H1 (cell line): ENCODE measurements around the gene IAPP.

Experiments used
- POLR2AphosphoS5 ChIP-seq: IDR thresholded peaks from 2 replicates; pipeline ENCODE4 v1.6.1; 2011; ENCODE audit warnings: low read depth, low read length
- RAD21 ChIP-seq, 2 experiments: IDR thresholded peaks in 1 of 2; conservative IDR thresholded peaks in 1 of 2; 2 replicates each; pipeline ENCODE4 v1.6.1; 2011; ENCODE audit warnings: low read depth in 2 of 2, low read length in 2 of 2, improper control_type of control experiment in 1 of 2, inconsistent platforms in 1 of 2, mild to moderate bottlenecking in 1 of 2, moderate library complexity in 1 of 2
- TF ChIP-seq, protein P1 (sequence below), 3 experiments: IDR thresholded peaks; 1 replicate in 2 of 3; 2 replicates in 1 of 3; pipeline versions ENCODE4 v1.5.1 to v1.6.1; 2011; ENCODE audit warnings: low read length in 3 of 3, mild to moderate bottlenecking in 3 of 3, inconsistent platforms in 2 of 3, low read depth in 1 of 3, moderate library complexity in 1 of 3; ENCODE audit not compliant: insufficient read depth in 1 of 3; ENCODE audit errors: control extremely low read depth in 1 of 3

DNA sequence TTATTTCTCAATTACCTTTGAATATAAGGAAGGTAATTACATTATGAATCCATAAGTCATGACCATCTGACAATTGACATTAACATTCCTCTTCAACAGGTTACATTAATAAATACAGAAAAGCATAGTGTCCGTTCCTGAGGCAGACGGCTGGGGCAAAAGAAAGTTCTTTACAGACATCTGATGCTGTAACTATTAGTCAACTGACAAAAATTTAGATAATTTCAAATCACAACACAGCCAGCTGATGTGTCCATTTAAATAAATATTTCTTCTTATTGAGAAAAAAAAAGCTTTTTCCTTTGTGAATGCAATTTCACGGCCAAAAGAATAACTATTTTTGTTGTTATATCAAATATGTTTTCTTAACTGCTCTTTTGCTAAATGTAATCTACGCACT is 55.5 kb downstream of the IAPP start:
- TF ChIP-seq, protein P1, sequence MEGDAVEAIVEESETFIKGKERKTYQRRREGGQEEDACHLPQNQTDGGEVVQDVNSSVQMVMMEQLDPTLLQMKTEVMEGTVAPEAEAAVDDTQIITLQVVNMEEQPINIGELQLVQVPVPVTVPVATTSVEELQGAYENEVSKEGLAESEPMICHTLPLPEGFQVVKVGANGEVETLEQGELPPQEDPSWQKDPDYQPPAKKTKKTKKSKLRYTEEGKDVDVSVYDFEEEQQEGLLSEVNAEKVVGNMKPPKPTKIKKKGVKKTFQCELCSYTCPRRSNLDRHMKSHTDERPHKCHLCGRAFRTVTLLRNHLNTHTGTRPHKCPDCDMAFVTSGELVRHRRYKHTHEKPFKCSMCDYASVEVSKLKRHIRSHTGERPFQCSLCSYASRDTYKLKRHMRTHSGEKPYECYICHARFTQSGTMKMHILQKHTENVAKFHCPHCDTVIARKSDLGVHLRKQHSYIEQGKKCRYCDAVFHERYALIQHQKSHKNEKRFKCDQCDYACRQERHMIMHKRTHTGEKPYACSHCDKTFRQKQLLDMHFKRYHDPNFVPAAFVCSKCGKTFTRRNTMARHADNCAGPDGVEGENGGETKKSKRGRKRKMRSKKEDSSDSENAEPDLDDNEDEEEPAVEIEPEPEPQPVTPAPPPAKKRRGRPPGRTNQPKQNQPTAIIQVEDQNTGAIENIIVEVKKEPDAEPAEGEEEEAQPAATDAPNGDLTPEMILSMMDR (IDR thresholded peaks at IDR 0.05; ENCODE audit: control extremely low read depth in 1 of 3, insufficient read depth in 1 of 3, low read depth in 1 of 3, low read length in 3 of 3) = no peak
- TF ChIP-seq RAD21 (IDR thresholded peaks at IDR 0.05 in 1 of 2, conservative IDR thresholded peaks at IDR 0.05 in 1 of 2; ENCODE audit: low read depth in 2 of 2, low read length in 2 of 2) (no peak), POLR2AphosphoS5 (no peak)
